ENCODE data around the gene MPRIP.

Gene MPRIP

DNA sequence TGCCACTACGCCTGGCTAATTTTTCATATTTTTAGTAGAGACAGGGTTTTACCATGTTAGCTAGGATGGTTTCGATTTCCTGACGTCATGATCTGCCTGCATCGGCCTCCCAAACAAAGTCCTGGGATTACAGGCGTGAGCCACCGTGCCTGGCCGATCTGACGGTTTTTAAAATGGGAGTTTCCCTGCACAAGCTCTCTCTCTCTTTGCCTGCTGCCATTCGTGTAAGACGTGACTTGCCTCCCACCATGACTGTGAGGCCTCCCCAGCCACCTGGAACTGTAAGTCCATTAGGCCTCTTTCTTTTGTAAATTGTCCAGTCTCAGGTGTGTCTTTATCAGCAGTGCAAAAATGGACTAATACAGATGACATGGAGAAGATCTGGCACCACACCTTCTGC lies 199.4 kb downstream of the MPRIP start:
- Histone ChIP-seq H3K9me3 (ENCODE audit: insufficient read depth, low read depth, low read length) (no peaks in the 10 kb centered on the region), H3K9ac (ENCODE audit: low read depth, low read length) (no peak overlapping the region), H3K4me3 (ENCODE audit: low read length) (no peak overlapping the region), H3K27me3 (ENCODE audit: insufficient read depth, low read length) (no peaks in the 10 kb centered on the region), H3K36me3 (ENCODE audit: insufficient read depth, low read depth, low read length) (peaks cover 12% of the 10 kb centered on the region), H3K4me1 (ENCODE audit: insufficient read depth, low read length) (no peaks in the 10 kb centered on the region), H3K27ac (ENCODE audit: low read length) (no peak overlapping the region)

- Histone ChIP-seq H3K9ac (ENCODE audit: low read depth, low read length) (no peak overlapping the region), H3K36me3 (ENCODE audit: insufficient read depth, low read depth, low read length) (peaks cover 18% of the 10 kb centered on the region)
Observed at GRCh38 chr17:17242246-17242645, 200.0 kb downstream of the MPRIP start.

More at GRCh38 chr17:17242246-17242645, 200.0 kb downstream of the MPRIP start:
- no peak overlapping the region for H3K4me3 ChIP-seq (ENCODE audit: low read length)
- H3K4me1 ChIP-seq (ENCODE audit: insufficient read depth, low read length), result no peaks in the 10 kb centered on the region
- H3K9me3 ChIP-seq (ENCODE audit: insufficient read depth, low read depth, low read length), result no peaks in the 10 kb centered on the region
- no peaks in the 10 kb centered on the region for H3K27me3 ChIP-seq (ENCODE audit: insufficient read depth, low read length)
- no peak overlapping the region for H3K27ac ChIP-seq (ENCODE audit: low read length)
